CD4-positive, alpha-beta T cell treated with Interferon alpha-2 for 1 hour (primary cell): ENCODE data around the gene C22orf23.

Experiments used
- DNase-seq, 2 donors: peaks; one replicate each; pipeline ENCODE4 v3.0.0-alpha.2; 2020 to 2022

Gene C22orf23

DNA sequence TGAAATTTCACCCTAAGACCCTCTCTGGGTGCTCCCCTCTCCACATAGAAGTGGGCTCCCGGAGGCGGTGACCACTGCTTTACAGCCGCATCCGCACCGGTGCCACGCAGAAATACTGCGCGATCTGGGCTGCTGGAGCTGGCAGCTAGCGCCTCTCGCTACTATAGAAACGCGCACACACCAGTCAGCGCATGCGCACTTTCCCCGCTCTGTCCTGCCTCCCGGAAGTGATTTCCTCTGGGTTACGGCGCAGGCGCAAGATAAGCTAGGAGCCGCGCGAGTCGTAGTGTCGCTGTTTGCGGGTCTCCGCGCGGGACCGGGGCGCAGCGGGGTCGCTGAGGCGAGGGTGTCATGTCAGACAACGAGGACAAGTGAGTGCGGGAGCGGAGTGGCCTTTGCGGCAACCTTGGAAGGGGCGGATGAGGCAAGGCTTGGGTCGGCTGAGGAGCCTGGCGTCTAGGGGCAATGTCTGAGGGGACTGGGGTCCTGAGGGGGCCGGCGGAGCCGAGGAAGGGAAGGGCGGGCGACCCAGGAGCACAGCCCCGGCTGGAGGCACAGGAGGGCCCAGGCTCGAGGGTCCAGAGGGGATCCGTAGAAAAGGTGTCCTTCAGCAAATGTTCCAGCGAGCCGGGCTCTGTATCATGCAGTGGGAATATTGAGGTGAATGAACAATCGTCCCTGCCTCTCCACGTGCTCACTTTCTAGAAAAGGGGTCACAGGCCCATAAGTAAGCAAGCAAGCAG lies at the start of gene C22orf23, which contains the start of gene POLR2F:
TSS of gene C22orf23 (minus strand) at position 165 of the 743 bp plus-strand sequence. CDS start 452 bp downstream, outside the sequence.
TSS of gene POLR2F (plus strand) at position 263 of the 743 bp plus-strand sequence. CDS start at position 352, 89 bp downstream.
- peak; percentile 96 to 97 for DNase-seq

DNA sequence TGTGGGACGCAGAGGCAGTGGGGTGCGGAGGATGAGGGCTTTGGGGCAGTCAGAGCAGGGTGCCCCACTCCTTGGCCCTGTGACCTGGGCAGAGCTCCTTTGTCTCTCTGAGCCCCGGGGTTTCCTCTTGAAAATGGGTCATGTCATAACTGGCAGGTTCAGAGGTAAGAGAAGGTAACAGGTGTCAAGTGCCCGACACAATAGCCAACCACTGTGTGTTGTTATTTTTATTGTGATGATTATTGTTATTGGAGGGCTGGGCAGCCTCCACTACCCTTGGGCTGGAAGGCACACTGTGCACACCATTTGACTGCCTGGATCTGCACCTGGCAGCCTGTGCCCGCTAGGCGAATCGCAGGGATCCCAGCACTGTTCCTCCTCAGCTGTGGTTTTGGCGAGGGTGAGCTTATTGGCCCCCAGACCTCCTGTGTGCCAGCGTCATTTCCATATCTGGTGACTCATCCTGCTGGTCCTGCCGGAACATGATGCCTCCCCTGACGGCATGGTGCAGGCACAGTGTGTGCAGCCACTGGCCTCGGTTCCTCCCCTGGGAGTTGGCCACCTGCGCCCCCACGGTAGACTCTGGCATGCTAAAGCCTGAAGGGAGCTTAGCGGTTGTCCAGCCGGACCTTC lies 46.4 kb upstream of the C22orf23 start:
- peak in 1 of 2 donors; percentile 13 for DNase-seq

DNA sequence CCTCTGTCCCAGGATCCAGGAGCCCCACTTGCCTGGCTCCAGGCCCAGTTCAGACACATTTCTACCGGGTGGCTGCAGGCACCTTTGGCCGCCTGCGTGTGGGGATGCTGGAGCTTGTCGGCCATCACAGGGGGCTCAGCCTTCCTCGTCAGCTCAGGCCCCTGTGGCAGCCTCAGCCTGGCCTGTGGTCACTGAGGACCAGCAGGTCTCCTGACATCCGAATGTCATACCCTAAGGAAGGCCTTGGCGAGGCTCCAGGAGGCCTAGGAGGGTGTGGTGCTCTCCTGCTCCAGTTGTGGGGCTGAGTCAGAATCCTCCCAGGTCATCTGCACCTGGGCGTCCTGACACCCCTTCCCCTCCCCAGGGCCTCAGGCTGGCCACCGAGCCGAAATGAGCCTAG lies 45.8 kb upstream of the C22orf23 start:
- DNase-seq: no peak

DNA sequence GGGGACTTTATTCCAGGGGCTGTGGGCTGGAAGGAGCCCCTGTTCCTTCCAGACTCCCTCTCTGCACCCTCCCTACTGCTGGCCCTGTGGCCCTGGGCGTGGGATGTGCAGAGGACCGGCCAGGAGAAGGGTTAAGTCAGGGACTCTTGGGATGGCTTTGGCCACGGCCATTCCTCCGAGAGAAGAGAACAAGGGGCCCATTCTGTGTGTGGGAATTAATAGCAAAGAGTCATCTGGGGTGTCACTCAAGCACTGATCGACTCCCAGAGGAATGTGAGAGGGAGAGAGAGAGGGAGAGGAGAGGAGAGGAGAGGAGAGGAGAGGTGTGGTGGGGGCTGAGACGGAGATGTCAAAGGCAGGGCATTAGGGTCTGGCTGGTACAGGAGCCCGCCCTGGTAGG lies 45.1 kb upstream of the C22orf23 start:
- DNase-seq: no peak

DNA sequence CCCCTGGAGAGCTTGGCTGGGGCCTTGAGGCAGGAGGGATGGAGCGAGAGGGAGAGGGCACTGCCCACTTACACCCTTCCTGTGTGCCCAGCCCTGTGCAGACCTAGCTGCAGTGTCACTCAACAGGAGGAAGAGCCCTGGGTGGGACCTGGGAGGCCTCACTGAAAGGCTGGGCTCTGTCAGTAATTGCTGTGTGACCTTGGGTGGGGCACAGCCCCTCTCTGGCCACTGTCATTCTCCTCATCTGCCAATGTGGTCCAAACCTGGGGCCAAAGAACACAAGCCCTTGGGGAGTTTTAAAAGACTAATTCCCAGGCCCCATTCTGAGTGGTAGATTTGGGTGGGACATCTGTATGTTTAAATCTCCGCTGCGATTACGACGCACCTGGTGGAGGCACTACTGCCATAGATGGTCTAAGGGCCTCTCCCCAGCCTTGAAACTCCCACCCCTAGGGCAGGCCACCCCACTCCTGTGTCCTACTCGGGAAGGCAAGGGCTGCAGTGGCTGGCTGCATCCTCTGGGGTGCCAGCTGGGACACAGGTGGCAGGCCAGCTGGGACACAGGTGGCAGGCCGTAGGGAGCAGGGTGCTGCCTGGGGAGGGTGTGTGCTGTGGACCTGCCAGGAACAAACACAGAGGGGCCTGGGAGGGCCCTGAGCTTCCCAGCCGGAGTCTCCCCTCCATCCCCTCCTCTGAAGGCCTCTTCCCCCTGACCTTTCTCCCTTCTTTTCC lies 43.3 kb upstream of the C22orf23 start:
- no peak for DNase-seq

DNA sequence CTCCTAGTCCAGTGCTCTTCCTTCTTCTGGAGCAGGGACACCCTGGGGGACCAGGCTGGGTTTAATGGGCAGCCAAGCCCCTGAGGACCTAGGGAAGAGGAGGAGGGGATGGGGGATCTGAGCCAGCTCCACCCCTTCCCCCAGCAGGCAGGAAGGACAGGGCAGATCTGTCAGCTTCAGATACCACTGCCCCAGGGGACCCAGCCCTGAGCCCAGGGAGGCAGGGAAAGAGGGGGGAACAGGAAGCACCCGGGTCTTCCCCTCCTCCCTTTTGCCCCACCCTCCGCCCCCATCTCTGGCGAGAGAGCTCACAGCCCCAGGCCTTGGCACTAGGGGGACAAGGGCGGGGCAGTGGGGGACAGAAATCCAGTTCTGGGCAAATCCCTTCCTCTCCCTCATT lies 42.7 kb upstream of the C22orf23 start:
- DNase-seq: peak; percentile 3 to 13

DNA sequence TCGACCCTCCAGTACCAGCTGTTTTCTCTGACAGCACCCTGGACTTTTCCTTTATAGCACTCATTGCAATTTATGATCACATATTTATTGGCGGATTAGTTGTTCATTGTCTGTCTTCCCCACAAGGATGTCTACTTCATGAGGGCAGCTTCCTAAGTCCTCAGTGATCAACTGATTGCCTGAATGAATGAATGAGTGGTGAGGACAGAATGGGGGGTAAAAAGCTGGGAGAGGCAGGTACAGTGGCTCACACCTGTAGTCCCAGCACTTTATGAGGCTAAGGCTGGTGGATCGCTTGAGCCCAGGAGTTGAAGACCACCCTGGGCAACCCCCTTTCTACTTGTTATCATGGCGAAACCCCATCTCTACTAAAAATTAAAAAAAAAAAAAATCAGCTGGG lies 42.1 kb upstream of the C22orf23 start:
- DNase-seq: no peak

DNA sequence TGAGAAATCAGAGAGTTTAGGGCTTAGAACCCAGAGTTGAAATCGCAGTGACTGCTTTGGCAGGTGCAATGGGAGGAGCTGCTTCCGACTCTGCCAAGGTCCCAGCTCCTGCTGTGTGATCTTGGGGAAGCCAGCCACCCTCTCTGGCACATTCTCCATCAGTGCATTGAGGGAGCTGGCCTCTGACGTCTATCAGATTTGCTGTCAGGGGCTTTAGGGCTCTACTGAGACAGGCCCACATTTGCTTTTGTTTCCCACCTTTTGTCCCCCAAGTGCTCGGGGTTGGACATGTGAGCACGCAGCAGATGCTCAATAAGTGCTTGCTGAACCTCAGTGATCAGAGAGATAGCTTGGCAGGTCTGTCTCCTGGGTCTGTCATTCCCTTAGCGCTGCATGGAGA lies 41.6 kb upstream of the C22orf23 start:
- no peak for DNase-seq

DNA sequence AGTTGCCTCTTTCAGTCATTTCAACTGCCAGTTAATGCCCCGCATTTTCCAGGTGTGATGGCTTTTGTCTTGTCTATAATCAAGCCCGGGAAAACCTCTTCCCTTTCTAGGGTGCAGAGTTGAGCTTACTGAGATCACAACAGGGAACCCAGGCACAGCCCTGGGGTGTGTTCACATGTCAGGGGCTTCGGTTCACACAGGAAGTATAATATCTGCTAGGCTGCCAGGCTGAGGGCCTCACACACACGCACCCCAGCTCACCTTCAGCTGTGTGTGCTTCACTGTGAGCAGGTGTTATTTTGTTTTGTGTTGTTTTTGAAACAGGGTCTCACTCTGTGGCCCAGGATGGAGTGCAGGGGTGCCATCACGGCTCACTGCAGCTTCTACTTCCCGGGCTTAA lies 40.6 kb upstream of the C22orf23 start:
- peak; percentile 18 to 43 for DNase-seq

DNA sequence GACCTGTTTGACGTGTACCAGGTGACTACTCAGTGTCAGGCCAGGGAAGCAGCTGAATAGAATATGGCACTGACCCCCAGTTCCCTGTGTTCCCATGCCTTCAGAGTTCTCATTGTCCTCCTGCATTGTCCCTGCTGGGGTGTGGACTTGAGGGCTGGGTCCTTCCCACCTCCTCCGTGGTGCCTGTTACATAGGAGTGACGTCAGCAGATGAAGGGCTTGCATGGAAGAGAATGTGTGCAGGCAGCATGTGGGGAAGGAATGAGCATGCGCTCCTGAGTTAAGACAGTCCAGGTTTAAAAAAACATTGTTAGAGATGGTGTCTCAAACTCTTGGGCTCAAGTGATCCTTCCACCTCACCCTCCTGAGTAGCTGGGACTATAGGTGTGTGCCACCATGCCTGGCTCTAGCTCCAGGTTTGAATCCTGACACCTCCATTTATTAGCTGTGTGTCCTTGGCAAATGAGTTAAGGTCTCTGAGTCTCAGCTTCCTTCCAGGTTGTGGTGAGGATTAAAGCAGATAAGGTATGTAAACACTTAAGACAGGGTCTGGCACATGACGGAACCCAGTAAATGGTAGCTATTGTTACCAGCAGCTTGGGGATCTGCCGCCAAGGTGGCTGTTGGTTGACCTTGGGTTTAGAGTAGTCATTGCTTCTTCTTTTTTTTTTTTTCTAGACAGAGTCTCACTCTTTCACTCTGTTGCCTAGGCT lies 38.5 kb upstream of the C22orf23 start:
- no peak for DNase-seq

DNA sequence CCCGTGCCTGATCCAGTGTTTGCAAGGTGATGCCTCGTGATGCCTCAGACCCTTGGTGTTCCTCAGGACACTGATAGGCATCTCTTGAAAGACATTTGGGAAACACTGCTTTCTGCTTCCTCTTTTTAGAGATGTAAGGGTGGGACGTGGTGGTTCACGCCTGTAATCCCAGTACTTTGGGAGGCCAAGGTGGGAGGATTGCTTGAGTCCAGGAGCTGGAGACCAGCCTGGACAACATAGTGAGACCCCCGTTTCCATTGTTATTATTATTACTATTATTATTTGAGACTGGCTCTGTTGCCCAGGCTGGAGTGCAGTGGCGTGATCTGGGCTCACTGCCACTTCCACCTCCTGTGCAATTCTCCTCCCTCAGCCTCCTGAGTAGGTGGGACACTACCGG lies 37.5 kb upstream of the C22orf23 start:
- DNase-seq: no peak

DNA sequence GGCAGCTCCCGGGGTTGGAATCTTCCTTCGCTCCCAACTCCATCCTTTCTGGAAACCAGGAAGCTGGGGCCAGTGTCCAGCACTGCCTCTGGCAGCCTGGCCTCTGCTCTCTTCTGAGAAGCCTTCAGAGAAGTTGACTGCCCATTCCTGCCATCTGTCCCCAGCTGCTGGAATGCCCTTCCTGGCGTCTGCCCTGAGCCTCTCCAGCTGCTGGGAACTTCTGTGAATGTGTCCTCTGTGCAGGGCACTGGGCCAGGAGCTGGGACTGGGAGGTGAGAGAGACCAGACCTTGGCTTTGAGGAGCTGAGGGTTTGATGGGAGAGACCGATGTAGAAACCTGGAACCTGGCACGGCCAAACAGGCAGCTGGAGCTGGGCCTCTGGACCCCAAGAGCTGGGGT lies 36.9 kb upstream of the C22orf23 start:
- no peak for DNase-seq

DNA sequence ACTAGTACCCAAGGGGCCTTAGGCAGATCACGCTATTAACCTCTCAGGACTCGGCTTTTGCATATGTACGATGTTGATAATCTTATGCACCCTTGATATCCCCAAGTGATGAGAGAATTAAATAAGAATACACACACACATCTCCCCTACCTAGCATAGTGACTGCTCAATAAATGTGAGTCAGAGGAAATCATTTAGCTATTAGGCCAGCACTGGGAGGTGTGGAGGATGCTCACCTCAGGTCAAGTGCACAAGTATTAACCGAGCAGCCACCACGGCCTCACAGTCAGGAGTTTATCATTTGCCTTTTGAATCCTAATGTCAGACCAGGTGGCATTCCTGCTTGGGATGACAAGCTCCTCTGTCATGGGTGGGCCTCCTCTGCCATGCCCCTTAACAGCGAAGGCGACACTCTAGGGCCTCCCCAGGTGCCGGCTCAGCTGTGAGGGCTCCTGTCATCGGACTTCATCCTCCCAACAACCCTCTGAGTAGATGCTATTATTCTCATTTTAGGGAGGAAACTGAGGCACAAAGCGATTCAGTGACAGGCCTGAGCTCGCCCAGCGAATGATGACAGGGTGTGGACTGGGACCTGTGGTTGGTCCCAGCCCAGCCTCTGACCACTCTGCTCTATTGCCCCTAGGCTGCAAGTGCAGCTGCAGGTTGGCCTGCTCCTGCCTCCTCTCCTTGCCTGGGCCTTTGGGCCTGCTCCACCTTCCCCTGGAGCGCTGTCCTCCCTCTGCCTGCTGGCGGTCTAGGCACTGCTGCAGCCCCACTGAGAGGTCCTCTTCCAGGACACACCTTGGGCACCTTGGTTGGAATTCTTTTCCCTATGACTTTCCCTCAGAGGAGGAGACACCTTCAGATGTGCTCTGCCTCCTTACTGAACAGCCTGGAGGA lies 36.0 kb upstream of the C22orf23 start:
- no peak for DNase-seq

DNA sequence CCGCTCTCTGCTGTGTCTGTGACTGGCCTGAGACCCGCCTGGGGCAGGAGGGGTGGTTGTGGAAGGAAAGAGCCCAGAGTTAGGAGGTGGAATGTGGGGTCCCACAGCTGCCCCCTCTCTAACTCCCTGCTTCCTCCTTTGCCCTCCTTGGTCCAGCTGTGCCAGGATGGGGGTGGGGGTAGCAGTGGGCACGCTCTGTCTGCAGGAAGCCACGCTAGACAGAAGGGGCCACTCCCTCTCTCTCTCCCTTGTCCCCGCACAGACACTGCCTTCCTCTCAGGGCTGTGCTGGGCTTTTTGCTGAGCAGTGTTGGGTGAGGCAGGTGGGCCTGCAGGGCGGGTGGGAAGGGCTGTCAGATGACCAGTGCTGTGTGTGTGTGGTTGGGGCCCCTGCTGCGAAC lies 33.0 kb upstream of the C22orf23 start:
- no peak for DNase-seq

DNA sequence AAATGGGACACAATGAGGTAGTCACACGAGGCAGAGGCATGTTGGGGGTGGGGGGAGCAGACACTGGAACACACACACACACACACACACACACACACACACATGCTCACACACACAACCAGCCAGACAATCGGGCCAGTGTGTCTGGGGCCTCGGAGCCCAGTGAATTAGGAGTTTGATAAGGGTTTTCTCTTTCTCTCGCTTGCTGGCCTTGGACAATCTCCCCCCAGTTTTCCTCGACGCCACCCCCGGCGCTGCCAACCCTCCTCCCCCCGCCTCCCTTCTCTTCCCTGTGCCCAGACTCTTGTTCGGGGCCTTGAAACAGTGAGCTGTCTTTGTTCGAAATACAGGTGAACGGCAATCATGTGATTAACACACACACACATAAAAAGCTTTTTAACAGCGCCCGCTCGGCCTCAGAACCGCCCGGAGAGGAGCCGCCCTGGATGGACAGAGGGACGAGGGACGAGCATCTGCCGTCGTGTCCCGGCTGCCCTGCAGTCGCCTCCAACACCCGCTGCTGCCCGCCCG lies 32.4 kb upstream of the C22orf23 start:
- no peak for DNase-seq

DNA sequence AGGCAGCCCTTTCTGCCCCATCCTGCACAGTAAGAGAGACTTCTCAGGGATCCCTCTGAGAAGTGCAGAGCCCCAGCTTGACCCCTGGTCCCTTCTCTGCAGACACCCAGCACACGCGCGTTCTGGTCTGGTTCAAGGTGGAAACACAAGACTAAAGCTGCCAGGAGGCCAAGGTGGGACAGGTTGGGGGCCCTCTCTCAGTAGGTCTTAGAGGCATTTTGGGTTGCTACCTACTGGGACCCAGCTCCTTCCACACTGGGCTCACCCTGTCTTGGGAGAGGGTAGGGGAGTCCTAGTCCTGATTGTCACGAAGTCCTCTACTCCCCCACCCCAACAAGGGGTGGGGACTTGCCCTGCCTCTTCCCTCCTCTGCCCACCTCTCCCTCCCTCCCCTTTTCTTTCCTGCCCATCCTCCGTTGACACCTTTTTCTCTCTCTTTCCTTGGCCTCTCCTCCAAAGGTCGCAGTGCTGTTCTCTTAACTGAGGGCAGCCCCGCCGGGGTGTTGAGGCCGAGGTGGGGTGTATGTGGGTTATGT lies 31.7 kb upstream of the C22orf23 start:
- no peak for DNase-seq

DNA sequence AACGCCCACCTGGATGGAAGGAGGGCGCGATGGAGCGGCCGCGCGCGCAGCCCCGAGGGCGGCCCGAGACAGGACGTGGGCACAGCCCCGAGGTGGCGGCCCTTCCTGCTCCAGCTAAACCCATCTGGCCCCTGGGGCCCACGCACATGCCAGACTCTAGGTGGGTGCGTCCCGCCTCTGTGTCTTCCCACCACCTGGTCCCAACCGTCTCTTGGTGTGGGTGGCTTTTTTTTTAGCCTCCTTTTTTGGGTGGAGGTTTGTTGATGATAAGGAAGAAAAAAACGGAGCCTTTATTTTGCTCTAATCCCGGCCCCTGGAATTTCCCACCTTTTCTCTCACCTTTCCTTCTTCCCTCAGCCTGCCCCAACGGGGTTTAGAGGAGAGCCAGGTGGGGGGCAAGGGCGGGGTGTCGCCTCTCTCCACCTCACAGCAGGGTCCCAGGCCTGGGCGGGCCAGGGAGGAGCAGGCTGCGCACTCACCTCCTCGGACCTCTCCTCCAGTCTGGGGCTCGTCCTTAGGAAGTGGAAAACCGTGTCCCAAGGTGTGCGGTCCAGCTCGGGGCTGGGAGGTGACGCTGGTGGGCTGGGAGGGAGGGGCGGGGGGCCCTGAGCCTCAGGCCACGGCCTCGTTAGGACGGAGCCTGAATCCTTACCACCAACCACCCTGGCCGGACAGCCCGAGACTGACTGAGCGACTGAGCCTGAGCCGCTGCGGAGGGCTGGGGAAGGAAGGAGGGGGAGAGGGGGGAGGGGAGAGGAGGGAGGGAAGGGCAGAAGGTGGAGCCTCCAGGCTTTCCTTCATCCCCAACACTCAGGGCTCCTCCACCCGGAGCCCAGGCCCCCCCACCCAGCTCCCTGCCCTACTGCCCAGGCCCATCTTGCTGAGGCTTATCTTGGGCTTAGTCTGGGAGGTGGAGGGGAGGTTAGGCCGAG lies 30.7 kb upstream of the C22orf23 start, which contains the start of gene SOX10:
TSS of gene SOX10 (minus strand) at position 696 of the 932 bp plus-strand sequence. CDS start 771 bp downstream, outside the sequence.
- no peak for DNase-seq

DNA sequence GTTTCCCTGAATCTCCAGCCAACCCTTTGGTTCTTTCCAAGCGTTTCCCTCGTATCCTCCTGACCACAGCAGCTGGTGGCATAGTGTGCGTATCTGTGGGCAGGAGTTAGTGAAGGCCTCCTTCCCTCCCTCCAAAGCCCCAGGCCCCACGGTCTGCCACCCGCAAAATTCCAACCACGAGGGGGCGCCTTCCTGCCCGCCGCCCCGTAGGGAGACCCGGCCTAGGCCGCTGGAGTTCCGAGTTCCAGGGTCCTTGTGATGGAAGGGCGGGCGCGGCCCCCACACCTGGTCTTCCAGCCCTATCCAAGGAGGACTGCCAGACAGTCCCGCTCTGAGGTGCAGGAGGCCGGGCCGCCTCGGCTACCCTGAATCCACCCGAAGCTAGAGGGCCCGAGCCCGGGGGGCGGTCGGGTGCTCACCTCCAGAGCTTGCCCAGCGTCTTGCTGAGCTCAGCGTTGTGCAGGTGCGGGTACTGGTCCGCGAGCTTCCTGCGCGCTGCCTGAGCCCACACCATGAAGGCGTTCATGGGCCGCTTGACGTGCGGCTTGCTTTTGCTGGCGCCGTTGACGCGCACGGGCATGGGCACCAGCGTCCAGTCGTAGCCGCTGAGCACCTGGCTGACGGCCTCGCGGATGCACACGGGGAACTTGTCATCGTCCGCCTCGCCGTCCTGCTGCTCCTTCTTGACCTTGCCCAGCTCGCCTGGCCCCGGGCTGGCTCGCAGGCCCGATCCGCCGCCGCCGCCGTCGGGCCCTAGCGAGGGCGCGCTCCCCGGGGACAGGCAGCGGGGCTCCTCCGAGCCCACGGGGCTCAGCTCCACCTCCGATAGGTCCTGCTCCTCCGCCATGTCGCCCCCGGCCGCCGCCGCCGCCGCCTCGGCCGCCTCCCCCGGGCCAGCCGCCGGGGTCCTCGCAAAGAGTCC lies 29.8 kb upstream of the C22orf23 start:
- no peak for DNase-seq
